Loucy (cell line): Measurements from ENCODE around the gene BNIP3.

ENCODE experiments used
- H2AFZ ChIP-seq: fragments of 200-600 bp; sonication (generic); 2 replicates; pipeline ENCODE4 v1.6.0; 2016; ENCODE audit warnings: antibody characterized with exemption, mild to moderate bottlenecking, low read length, moderate library complexity
- H3F3A ChIP-seq: fragments of 200-600 bp; 2 replicates; pipeline ENCODE4 v1.6.0; 2016; ENCODE audit warnings: antibody characterized with exemption, low read depth, mild to moderate bottlenecking
- H3K27me3 ChIP-seq: fragments of 200-600 bp; sonication (generic); 2 replicates; pipeline ENCODE4 v1.6.1; 2014; ENCODE audit warnings: low read length, mild to moderate bottlenecking; ENCODE audit not compliant: insufficient read depth, poor library complexity, severe bottlenecking
- H3K36me3 ChIP-seq: fragments of 200-600 bp; sonication (generic); 2 replicates; pipeline ENCODE4 v1.6.1; 2016; ENCODE audit warnings: low read length; ENCODE audit not compliant: insufficient read depth
- H3K4me1 ChIP-seq: fragments of 200-600 bp; sonication (generic); 2 replicates; pipeline ENCODE4 v1.5.1; 2014; ENCODE audit warnings: low read length, mild to moderate bottlenecking; ENCODE audit not compliant: insufficient read depth, poor library complexity, severe bottlenecking
- H3K4me2 ChIP-seq: fragments of 200-600 bp; sonication (generic); 2 replicates; pipeline ENCODE4 v1.6.0; 2014; ENCODE audit warnings: antibody characterized with exemption, low read length, low read depth, mild to moderate bottlenecking; ENCODE audit not compliant: poor library complexity, severe bottlenecking
- H3K4me3 ChIP-seq: fragments of 200-600 bp; sonication (generic); 2 replicates; pipeline ENCODE4 v1.5.1; 2014; ENCODE audit warnings: low read length, mild to moderate bottlenecking, mixed read lengths; ENCODE audit not compliant: poor library complexity, severe bottlenecking
- H3K79me2 ChIP-seq: fragments of 200-600 bp; sonication (generic); 2 replicates; pipeline ENCODE4 v1.6.1; 2014; ENCODE audit warnings: low read length; ENCODE audit not compliant: insufficient read depth
- H3K9ac ChIP-seq: fragments of 200-600 bp; sonication (generic); 2 replicates; pipeline ENCODE4 v1.6.0; 2014; ENCODE audit warnings: mild to moderate bottlenecking, low read depth, low read length, moderate library complexity; ENCODE audit not compliant: poor library complexity, severe bottlenecking
- H3K9me2 ChIP-seq: fragments of 200-600 bp; sonication (generic); replicated peaks from 2 replicates; pipeline ENCODE4 v1.6.1; 2016; ENCODE audit warnings: low read depth, low read length, mixed read lengths
- H3K9me3 ChIP-seq: fragments of 200-600 bp; sonication (generic); 2 replicates; pipeline ENCODE4 v1.6.1; 2014; ENCODE audit warnings: mild to moderate bottlenecking, antibody characterized with exemption, low read length, low read depth; ENCODE audit not compliant: insufficient read depth
- H4K20me1 ChIP-seq: fragments of 200-600 bp; sonication (generic); 2 replicates; pipeline ENCODE4 v1.6.0; 2014; ENCODE audit warnings: antibody characterized with exemption, low read length, mild to moderate bottlenecking; ENCODE audit not compliant: insufficient read depth, poor library complexity, severe bottlenecking
- CTCF ChIP-seq: fragments of 200-600 bp; sonication (generic); conservative IDR thresholded peaks from 2 replicates; pipeline ENCODE4 v1.5.1; 2014; ENCODE audit warnings: mild to moderate bottlenecking, antibody characterized with exemption, low read length
- EZH2phosphoT487 ChIP-seq: fragments of 200-600 bp; IDR thresholded peaks from 2 replicates; pipeline ENCODE4 v1.6.1; 2018; ENCODE audit warnings: antibody characterized with exemption, mild to moderate bottlenecking, moderate library complexity, borderline replicate concordance

Gene BNIP3

GRCh38 chr10:132009575-132009974, 27.9 kb upstream of the BNIP3 start:
- Histone ChIP-seq H3K9ac (no peak overlapping the region), H3K36me3 (no peaks in the 10 kb centered on the region), H2AFZ (no peak overlapping the region), H3F3A (no peaks in the 10 kb centered on the region), H3K4me2 (no peak overlapping the region), H3K9me2 (no peaks in the 10 kb centered on the region), H4K20me1 (no peaks in the 10 kb centered on the region), H3K79me2 (no peaks in the 10 kb centered on the region), H3K4me3 (no peak overlapping the region), H3K4me1 (no peaks in the 10 kb centered on the region), H3K9me3 (no peaks in the 10 kb centered on the region), H3K27me3 (no peaks in the 10 kb centered on the region)
- no peak for TF ChIP-seq EZH2phosphoT487
- TF ChIP-seq CTCF: no peak

GRCh38 chr10:132007681-132008080, 26.0 kb upstream of the BNIP3 start:
- Histone ChIP-seq H4K20me1 (no peaks in the 10 kb centered on the region), H3K9me3 (no peaks in the 10 kb centered on the region), H3K4me1 (no peaks in the 10 kb centered on the region), H3K9me2 (no peaks in the 10 kb centered on the region), H2AFZ (no peak overlapping the region), H3K27me3 (no peaks in the 10 kb centered on the region), H3K9ac (no peak overlapping the region), H3K4me3 (no peak overlapping the region), H3K36me3 (no peaks in the 10 kb centered on the region), H3K4me2 (no peak overlapping the region), H3K79me2 (no peaks in the 10 kb centered on the region), H3F3A (no peaks in the 10 kb centered on the region)
- no peak for TF ChIP-seq EZH2phosphoT487

- Histone ChIP-seq H3K9me2 (no peaks in the 10 kb centered on the region), H4K20me1 (no peaks in the 10 kb centered on the region), H3K79me2 (no peaks in the 10 kb centered on the region), H3F3A (no peaks in the 10 kb centered on the region), H3K36me3 (no peaks in the 10 kb centered on the region), H3K4me2 (no peak overlapping the region), H3K4me1 (no peaks in the 10 kb centered on the region), H3K4me3 (no peak overlapping the region), H2AFZ (no peak overlapping the region), H3K9ac (no peak overlapping the region), H3K27me3 (no peaks in the 10 kb centered on the region), H3K9me3 (no peaks in the 10 kb centered on the region)
- TF ChIP-seq CTCF (no peak), EZH2phosphoT487 (no peak)
Observed at GRCh38 chr10:132006966-132007365, 25.2 kb upstream of the BNIP3 start.

GRCh38 chr10:132005147-132005546, 23.4 kb upstream of the BNIP3 start:
- H3K36me3 ChIP-seq: no peaks in the 10 kb centered on the region
- no peaks in the 10 kb centered on the region for H3K79me2 ChIP-seq
- no peaks in the 10 kb centered on the region for H3K9me2 ChIP-seq
- H4K20me1 ChIP-seq: no peaks in the 10 kb centered on the region
- no peak overlapping the region for H2AFZ ChIP-seq
- H3K9me3 ChIP-seq: no peaks in the 10 kb centered on the region
- no peak for TF ChIP-seq CTCF
- TF ChIP-seq EZH2phosphoT487: no peak
- no peaks in the 10 kb centered on the region for H3F3A ChIP-seq
- no peak overlapping the region for H3K4me3 ChIP-seq
- H3K4me2 ChIP-seq: no peak overlapping the region
- H3K9ac ChIP-seq: no peak overlapping the region
- H3K4me1 ChIP-seq: no peaks in the 10 kb centered on the region
- no peaks in the 10 kb centered on the region for H3K27me3 ChIP-seq
